HG03097 (cell line): ENCODE results near the gene RBM4B.

Source experiments
- ATAC-seq: cut with Tn5 transposase; IDR thresholded peaks from one replicate; pipeline ENCODE4 v1.9.1; 2021; ENCODE audit not compliant: unreplicated experiment, low FRiP score

Gene RBM4B

DNA sequence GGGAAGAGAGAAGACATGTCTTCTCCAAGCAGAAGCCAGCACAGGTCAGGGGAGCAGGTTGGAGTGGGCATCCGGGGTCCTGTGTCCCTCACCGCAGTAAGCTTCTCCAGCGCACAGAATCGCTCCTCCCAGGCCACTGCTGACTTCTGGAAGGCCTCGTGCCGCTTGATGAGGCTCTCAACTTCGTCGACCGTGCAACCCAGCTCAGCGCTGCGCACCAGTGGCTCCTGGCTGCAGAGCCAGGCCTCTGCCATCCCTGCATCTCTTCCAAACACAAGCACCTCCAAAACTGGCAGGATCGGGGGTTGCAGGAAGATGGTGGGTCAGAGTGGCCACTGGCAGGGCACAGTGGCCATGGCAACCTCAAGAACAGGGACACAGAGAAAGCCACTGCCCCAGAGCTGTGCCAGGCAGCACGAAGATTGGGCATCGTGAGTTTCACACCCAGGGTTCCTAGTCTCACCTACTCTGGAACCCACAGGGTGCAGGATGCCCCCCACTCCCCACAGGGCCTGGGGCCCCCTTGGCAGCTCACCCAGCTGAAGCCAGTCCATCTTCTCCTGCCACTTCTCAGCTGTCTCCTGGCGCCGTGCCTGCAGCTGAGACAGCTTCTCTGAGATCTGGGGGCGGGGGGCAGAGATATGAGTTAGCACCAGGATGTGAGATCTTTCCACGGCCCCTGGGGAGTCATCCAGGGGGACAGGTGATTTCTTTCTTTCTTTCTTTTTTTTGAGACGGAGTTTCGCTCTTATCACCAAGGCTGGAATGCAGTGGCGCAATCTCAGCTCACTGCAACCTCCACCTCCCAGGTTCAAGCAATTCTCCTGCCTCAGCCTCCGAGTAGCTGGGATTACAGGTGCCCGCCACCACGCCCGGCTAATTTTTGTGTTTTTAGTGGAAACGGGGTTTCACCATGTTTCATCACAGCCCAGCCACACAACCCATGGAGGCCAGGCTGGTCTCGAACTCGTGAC is 11.2 kb upstream of the RBM4B start:
- ATAC-seq, result no peak

DNA sequence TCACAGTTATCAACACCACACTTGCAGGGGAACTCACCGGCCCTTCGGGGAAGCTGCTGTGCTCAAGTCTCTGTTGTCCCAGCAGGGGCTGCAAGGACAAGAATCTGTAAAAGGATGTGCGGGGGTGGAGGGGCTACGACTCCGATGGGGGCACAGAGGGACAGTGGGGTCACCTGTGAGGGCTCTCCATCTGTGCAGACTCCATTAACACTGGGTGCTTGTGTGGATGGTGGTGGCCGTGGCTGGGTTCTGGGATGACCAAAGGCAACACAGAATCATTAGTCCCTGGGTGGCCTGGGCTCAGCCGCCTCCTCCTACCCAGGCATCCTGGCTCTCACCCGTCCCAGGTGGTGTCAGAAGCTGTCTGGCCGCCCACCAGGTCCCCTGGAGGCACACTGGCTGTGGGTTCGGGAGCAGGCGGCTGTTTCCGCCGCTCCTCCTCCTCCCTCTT is 10.2 kb upstream of the RBM4B start:
- ATAC-seq, result no peak

DNA sequence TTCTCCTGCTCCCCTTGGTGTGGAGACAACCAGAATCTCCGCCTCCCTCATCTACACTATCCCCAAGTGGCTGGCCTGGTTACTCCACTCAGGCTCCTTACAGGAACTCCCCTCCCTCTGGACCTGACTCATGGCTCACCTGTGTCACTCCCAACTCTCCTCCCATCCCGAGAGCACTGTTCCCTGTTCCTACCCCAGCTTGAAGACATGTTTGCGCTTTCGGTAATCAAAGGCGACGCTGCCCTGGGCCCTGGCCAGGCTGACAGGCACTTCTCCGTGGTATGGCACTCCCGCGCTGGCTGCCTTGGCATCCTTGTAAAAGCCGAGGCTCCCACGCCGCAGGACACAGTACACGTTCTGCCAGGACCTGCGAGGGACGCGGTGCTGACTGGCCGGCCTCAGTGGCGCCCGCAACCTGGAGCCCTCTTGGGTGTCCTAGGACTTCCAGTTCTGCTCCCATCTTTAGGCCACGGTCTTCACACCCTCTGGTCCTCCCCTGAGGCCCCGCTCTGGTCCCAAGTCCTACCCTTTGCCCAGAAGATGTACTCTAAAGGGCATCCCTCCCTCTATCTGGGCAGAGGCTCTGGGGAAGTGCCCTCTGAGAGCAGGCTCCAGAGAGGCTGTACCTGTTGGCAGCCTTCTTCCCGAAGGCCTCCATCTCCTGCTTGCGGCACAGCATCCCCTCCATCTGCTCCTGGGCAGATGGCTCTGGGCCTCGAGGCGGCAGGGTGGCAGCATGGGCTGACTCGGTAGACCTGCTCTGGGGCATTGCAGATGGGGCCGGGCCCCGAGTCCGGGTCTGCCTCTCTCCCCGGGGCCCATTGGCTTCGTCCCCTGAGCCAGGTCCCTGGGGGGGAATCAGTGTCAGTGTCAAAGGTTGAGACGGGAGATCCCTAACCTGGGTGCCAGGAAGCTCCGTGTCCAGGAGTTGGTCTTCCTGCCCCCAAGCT is 9.4 kb upstream of the RBM4B start:
- no peak for ATAC-seq

DNA sequence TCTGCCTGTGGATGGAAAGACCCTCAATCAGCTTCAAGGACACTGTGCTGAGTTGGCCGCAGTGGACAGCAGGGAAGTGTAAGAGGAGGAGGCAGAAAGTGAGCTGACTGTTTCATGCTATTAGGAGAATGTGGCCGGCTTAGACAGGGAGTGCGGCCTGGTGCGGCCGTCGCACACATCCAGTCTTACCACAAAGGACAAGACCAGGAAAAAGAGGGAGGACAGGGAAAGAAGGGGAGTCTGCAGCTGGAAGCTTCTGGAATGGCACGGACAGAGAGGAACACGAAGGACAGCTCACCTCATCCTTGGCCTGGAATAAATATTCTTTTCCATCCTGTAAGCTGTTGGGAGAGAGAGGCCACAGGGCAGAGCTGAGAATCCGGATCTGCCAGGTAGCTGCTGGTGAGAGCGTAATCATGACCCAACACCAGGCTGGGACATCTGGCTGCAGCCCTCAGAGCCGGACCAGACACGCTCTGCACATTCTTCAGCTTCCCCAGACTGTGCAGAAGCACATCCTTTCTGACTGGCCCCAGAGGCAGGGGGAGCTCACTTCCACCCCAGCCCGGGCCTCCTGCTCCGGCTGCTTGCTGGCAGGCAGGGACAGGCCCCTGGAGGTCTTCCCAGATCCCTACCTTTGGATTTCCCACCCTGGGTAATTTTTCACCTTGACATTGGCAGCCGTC is 8.6 kb upstream of the RBM4B start:
- no peak for ATAC-seq

DNA sequence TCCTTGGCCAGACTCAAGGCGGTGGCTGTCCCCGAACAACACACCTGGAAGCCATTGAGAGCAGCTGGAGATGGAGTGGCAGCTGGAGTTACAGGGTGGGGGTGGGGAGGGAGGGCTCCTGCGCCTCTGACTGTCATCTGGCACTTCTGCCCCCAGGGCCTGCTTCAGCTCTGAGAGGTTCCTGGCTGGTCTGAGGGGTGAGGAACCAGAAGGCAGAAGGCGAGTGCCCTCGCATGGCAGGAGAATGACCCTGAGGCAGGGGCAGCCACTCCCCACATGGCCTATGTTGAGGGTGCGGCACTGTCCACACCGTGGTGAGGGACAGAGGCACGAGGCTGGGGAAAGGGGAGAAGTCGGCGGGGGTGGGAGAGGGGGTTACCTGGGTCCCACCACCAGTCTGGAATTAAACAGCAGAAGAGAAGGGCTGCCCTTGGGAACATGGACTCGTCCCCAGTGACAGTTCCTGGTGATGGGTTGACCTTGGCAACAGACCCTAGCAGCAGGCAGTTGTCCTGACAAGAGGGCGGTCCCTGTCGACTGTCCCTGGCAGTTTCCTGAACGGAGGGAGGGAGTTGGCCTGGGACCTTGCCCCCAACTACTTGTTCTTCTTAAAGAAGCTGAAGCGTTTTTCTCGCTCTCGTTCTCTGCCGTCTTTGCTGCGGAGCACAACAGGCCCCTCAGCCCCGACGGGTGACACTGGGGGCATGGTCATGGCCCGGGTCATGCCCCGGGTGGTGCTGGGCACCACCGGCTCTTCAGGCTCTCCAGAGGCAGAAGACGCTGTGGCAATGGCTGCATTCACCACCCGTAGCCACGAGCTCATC is 7.8 kb upstream of the RBM4B start:
- no peak for ATAC-seq

DNA sequence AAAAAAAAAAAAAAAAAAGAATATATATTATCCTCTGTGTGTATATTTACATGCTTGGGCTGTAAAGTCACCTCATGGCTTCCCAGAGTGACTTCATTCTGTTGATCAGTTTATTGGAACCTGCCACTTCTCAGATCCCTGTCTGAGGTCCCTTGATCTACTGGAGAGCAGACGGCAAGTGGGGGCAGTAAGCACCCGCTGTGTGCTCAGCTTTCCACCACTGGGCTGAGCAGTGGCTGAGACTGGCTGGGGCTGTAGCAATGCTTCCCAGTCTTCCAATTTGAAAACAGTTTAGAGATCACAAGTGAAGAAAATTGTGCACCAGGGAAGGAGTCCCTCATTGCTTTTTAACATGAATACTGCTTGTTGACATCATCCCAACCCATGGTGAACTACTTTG is 6.9 kb upstream of the RBM4B start:
- ATAC-seq, result no peak

DNA sequence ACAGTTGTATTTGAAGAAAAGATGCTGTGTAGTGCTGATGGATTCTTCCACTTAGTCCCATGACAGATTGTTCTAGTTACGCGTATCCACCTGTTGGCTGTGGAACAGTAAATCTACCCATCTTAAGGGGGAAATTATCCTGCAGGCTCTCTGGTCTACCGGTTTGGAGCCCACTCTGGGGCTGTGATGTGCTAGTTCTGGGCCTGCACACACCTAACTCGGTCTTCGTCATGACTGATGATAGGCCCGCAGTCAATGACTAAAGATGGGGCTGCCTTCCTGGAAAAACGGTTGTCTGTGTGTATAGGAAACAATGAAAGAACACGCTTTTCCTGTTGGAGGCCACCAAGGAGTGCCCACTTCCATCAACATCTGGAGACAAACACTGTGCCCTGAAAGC is 6.2 kb upstream of the RBM4B start:
- ATAC-seq, result no peak

DNA sequence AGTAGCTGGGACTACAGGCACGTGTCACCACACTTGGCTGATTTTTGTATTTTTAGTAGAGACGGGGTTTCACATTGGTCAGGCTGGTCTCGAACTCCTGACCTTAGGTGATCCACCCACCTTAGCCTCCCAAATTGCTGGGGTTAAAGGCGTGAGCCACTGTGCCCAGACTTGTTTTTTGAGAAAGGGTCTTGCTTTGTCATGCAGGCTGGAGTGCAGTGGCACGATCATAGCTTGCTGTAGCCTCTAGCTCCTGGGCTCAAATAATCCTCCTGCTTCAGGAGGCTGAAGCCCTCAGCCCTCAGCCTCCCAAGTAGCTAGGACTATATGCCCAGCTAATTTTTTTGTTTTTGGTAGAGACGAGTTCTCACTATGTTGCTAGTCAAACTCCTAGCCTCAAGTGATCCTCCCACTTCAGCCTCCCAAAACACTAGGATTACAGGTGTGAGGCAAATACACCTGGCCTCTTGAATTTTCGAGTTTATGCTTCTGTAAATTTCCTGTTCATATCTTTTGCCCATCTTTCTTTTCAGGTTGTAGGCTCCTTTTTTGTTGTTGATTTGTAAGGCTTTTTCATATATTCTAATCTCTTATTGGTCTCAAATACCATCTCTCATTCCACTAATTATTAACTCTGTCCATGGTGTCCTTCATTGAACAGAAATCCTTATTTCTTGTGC is 3.4 kb upstream of the RBM4B start:
- no peak for ATAC-seq

DNA sequence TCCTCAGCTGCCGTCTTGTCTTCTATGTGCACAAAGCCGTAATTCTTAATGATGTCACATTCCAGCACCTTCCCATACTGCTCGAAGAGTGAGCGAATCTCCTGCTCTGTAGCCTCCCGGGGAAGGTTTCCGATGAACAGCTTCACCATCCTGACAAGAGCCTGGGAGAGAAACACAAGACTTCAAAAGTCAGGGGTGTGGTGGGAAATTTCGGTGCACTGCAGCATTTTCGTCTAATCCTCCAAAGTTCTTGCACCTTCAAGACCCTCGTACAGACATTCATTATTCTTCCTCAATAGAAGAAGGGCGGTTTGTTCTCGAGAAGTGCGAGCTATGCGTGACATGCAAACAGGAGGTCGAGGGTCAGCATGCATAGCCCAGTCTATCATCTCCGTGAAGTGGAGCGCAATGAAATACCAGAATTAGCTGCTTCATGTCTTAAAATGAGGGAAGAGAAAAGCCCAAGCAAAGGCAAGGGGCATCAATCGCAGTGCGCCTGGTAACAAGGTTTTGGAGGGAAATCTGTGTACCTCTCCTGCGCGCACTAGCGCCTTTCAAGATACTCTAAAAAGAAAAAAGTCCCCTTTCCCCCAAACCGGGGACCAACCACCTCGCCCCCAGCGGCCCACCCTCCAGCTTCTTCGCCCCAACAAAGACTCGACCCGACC is 622 bp downstream of the RBM4B start:
- ATAC-seq, result no peak

DNA sequence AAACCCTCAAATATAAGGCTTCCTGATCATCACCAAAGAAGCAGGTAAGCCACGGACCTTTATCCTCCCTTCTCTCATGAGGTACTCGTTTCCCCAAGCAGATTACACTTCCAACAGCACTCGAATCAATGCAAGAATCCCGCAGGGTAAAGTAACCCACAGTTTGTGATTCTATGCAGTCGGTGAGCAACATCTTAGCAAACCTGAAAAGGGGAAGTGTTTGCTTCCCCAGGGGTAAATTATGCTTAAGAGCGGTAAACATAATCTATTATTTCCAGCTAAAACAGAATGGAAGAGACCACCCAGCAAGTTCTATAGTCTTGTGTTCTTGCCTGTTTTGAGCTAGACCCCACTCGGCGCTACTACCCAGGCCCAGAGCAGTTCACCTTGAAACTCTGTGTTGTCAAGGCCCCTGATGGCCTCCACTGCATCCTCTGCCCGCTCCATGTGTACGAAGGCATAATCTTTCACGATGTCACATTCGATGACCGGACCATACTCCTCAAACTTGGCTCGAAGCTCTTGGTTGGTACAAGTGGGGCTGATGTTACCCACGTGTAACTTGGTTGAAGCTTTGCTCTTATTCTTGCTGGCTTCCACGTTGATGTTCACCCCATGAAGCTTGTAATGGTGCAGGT is 1.3 kb downstream of the RBM4B start:
- ATAC-seq, result no peak

DNA sequence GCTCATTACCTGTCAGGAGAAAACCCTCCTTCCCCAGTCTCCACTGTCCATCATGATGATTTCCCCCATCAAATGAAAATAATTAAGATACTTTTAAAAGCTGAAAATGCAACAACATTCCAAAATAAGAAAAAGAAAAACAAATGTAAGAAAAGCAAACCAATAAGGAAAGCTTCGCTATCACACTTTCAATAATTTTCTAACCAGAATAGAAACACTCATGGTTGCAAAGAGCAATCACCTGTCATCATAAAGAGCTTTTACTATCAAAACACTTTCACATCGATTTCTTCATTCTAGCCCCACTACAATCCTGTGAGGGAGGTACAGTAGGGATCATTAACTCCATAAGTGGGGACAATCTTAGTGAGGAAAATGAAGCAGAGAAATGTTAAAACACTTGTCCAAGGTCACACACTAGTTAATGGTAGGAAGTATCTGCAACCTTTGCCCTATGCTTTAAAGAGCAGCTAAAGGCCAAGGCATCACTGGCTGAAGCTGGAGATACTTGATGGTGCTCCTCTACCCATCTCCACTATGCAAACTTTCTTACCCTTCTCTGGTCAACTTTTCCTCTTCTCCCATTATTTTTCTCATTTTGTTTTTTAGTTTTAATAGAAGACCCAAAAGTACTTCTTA is 2.6 kb downstream of the RBM4B start:
- ATAC-seq, result no peak

DNA sequence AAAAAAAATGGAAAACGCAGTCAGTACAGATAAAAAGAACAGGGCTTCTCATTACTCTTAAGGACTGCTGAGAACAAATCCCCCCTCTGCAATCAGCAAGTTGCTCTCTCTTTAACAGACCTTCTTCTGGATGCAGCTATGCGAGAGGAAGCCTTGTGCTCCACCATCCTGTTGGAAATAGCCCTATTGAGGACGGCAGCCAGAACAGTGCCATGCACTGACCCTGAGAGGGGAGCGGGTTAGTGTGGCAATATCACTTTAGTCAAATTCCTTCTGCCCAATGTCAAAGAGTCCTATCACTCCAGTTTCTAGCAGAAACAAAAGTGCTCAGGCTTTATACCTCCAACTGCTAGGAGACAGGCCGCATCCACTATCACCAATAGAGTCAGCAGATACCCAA is 6.9 kb downstream of the RBM4B start:
- no peak for ATAC-seq

DNA sequence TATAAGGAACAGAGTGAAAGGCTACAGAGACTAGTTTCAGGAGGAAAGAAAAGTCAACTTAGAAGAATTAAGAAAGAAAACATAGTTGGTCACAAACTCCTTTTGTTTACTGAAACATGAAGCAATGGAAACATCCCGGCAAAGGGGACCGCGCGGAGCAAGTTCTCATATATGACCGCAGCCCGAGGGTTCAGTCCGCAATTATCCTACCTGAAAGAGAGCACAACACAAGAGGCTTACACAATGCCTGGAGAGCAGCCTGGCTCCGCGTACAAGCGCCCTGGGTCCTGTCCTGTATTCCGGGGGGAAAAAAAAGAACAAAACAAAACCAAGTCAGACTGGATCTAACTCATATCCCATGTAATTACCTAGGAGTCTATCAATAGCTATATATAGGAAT is 12.3 kb downstream of the RBM4B start:
- no peak for ATAC-seq

DNA sequence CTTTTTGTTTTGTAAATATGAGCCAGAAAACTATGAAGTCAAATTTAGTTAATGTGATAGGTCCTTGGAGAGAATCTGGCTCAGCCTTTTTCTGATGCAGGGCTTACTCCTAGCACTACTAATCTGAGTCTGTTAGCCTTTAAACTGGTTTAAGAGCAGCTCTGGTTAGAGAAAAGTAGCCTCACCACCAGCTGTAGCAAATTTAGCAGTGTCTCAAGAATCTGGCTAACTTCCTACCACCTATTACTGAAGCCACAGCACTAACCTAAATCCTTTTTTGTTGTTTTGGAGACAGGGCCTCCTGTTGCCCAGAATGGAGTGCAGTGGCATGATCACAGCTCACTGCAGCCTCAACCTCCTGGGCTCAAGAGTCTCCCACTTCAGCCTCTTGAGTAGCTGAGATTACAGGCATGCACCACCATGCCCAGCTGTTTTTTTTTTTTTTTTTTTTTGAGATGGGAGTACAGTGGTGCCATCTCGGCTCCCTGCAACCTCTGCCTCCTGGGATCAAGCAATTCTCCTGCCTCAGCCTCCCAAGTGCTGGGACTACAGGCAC is 13.9 kb downstream of the RBM4B start:
- ATAC-seq, result no peak

DNA sequence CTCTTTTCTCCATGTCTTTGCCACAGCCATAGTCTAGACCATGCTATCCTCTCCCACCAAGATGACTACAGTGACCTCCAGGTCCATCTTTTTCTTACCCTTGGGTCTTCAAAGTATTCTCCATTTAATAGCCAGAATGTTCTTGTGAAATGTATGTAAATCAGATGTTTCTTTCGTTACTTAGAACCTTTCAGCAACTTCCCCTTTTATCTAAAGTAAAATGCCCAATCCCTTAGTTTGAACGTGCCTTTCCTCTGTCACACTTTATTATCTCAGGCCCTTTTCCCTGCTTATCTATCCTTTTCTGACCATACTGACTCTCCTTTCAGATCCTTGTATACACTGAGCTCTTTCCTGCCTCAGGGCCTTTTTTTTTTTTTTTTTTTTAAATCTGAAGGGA is 17.9 kb downstream of the RBM4B start:
- no peak for ATAC-seq

DNA sequence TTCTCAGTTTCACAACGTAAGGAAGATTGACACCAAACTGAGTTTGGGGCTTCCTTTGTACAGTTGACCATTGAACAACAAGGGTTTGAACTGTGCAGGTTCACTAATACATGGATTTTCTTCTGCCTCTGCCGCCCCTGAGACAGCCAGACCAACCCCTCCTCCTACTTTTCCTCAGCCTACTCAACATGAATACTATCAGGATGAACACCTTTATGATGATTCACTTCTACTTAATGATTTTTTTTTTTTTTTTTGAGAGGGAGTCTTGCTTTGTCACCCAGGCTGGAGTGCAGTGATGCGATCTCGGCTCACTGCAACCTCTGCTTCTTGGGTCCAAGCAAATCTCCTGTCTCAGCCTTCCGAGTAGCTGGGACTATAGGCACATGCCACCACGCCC is 24.6 kb downstream of the RBM4B start:
- ATAC-seq, result no peak

DNA sequence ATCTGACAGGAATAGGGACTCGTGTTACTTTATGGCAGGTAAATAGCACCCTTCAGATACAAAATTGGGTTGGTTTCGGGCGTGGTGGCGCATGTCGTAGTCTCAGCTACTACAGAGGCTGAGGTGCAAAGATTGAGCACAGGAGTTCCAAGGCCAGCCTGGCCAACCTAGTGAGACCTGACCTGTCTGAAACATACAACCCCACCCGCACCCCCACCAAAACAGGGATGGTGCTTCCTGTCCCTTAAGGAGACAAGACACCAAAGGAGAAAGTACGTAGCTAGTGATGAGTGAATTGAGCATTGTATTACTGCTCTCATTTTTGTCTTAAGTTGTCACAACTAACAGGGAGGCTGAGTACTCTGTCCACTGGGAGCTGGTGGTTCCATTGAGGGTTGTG is 25.0 kb downstream of the RBM4B start:
- ATAC-seq, result no peak

DNA sequence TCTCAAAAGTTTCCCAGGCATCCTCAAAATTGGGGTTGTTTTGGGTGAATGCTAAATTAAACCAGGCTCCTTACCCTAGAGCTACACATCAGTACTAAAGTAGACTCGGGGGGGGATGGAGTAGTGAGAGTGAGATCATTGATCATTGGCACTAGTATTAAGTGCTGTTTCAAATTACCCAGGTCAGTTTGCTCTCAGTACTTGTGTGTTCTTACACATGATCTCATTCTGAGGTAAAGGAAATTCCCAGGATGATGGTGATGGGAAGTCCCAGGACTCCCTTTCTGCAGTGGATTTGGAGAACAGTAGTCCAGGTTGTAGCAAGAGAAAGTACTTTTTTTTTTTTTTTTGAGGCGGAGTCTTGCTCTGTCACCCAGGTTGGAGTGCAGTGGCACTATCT is 26.7 kb downstream of the RBM4B start:
- no peak for ATAC-seq
